ENCODE measurements around the gene TEX13D.

The TEX13D gene

GRCh38 chrX:124348182-124348581 lies 15.7 kb downstream of the TEX13D start:
- no peak for DNase-seq (ENCODE audit: low read depth in 2 of 2)

GRCh38 chrX:124348885-124349453 lies 16.5 kb downstream of the TEX13D start:
- DNase-seq (ENCODE audit: low read depth in 2 of 2): no peak

- DNase-seq (ENCODE audit: low read depth in 2 of 2): no peak
Measured at GRCh38 chrX:124354648-124355047, 22.2 kb downstream of the TEX13D start.

- no peak for DNase-seq (ENCODE audit: low read depth in 2 of 2)
Measured at GRCh38 chrX:124358800-124359383, 26.4 kb downstream of the TEX13D start.

GRCh38 chrX:124362072-124362471 lies 29.6 kb downstream of the TEX13D start:
- DNase-seq (ENCODE audit: low read depth in 2 of 2): no peak

- no peak for DNase-seq (ENCODE audit: low read depth in 2 of 2)
Measured at GRCh38 chrX:124362761-124363160, 30.3 kb downstream of the TEX13D start.

GRCh38 chrX:124369722-124370121 lies 37.3 kb downstream of the TEX13D start:
- DNase-seq (ENCODE audit: low read depth in 2 of 2): no peak

- DNase-seq (ENCODE audit: low read depth in 2 of 2): no peak
Measured at GRCh38 chrX:124373348-124373747, 40.9 kb downstream of the TEX13D start.

GRCh38 chrX:124378643-124379042 lies 46.2 kb downstream of the TEX13D start:
- no peak for DNase-seq (ENCODE audit: low read depth in 2 of 2)

- no peak for DNase-seq (ENCODE audit: low read depth in 2 of 2)
Measured at GRCh38 chrX:124383354-124383753, 50.9 kb downstream of the TEX13D start.

- DNase-seq (ENCODE audit: low read depth in 2 of 2): no peak
Measured at GRCh38 chrX:124386401-124386800, 53.9 kb downstream of the TEX13D start.

Measured in activated CD8-positive, alpha-beta memory T cell treated with anti-CD3 and anti-CD28 coated beads for 4 hours (primary cell).